Endothelial cell of umbilical vein (primary cell): ENCODE data around the gene GPBP1L1. TPM values are rescaled to one million over a fixed set of nuclear protein-coding genes. Genes with fewer than 3 reads are reported as not detected.

Experiments
- BruUV-seq: library from RNA; stranded (reverse); fragments of 400-500 nt; replicated peaks from 2 replicates; lab custom pipeline; 2021; lab: Mats Ljungman, UMichigan
- CTCF ChIA-PET: fragments of 300-600, 350-600 bp; sonication (Branson Sonifier 250); formaldehyde crosslinking; loops from one replicate; lab custom pipeline; 2021; ENCODE audit warnings: antibody characterized with exemption, inconsistent platforms; lab: Charles Lee
- POLR2A ChIA-PET: fragments of 300-600, 350-600 bp; sonication (Branson Sonifier 250); formaldehyde crosslinking; loops from one replicate; lab custom pipeline; 2021; ENCODE audit warnings: antibody characterized with exemption, inconsistent platforms; lab: Charles Lee
- DNase-seq: peaks from one replicate; pipeline ENCODE4 v3.0.0-alpha.2; 2011; ENCODE audit warnings: low read depth, low spot score
- FAIRE-seq: peaks from 2 replicates; lab custom pipeline; 2011; peaks lifted over from hg19 to GRCh38; lab: Jason Lieb, UNC
- H2AFZ ChIP-seq: 2 replicates; pipeline ENCODE4 v1.6.0; 2012; ENCODE audit warnings: low read depth, low read length, control low read depth, inconsistent platforms
- H3K27ac ChIP-seq: 2 replicates; pipeline ENCODE4 v1.5.1; 2011; ENCODE audit warnings: low read depth, mild to moderate bottlenecking, control low read depth, low read length, moderate library complexity; ENCODE audit not compliant: insufficient read depth
- H3K27me3 ChIP-seq, 2 experiments: 2 replicates each; pipeline versions ENCODE4 v1.6.0 to v1.6.1; 2011; ENCODE audit warnings: low read length in 2 of 2, mixed read lengths in 1 of 2; ENCODE audit not compliant: control insufficient read depth in 2 of 2, insufficient read depth in 2 of 2
- H3K36me3 ChIP-seq, 2 experiments: 2 replicates in 1 of 2; 3 replicates in 1 of 2; pipeline ENCODE4 v1.5.1; 2011; ENCODE audit warnings: low read length in 2 of 2, mild to moderate bottlenecking in 1 of 2, moderate library complexity in 1 of 2; ENCODE audit not compliant: control insufficient read depth in 2 of 2, insufficient read depth in 2 of 2; ENCODE audit errors: extremely low read depth in 1 of 2
- H3K4me1 ChIP-seq: 3 replicates; pipeline ENCODE4 v1.5.1; 2011; ENCODE audit warnings: mild to moderate bottlenecking, low read length; ENCODE audit not compliant: control insufficient read depth, insufficient read depth; ENCODE audit errors: extremely low read depth
- H3K4me2 ChIP-seq: 2 replicates; pipeline ENCODE4 v1.6.1; 2011; ENCODE audit warnings: low read length, control low read depth, mixed read lengths; ENCODE audit not compliant: insufficient read depth
- H3K4me3 ChIP-seq, 3 experiments: fragments of 200-600 bp in 1 of 3; sonication (generic), shearing (Covaris generic) in 1 of 3; replicated peaks in 1 of 3; 2 replicates each; pipeline ENCODE4 v1.5.1; 2011 to 2016; ENCODE audit warnings: control low read depth in 3 of 3, low read length in 3 of 3, mild to moderate bottlenecking in 2 of 3, inconsistent platforms in 1 of 3, low read depth in 1 of 3, moderate library complexity in 1 of 3; ENCODE audit not compliant: insufficient read depth in 1 of 3
- H3K79me2 ChIP-seq: 2 replicates; pipeline ENCODE4 v1.6.0; 2012; ENCODE audit warnings: low read length, inconsistent platforms; ENCODE audit not compliant: control insufficient read depth, insufficient read depth
- H3K9ac ChIP-seq: replicated peaks from 2 replicates; pipeline ENCODE3; 2011; ENCODE audit warnings: low read length, control low read depth; ENCODE audit not compliant: insufficient read depth; ENCODE audit errors: extremely low read depth
- H3K9me1 ChIP-seq: replicated peaks from 3 replicates; pipeline ENCODE4 v1.6.0; 2011; ENCODE audit warnings: mild to moderate bottlenecking, low read length; ENCODE audit not compliant: control insufficient read depth, insufficient read depth; ENCODE audit errors: extremely low read depth
- H3K9me3 ChIP-seq: replicated peaks from 2 replicates; pipeline ENCODE4 v1.5.1; 2012; ENCODE audit warnings: low read length, inconsistent platforms; ENCODE audit not compliant: control insufficient read depth, insufficient read depth
- H4K20me1 ChIP-seq: replicated peaks from 2 replicates; pipeline ENCODE3; 2011; ENCODE audit warnings: mild to moderate bottlenecking, low read length; ENCODE audit not compliant: control insufficient read depth, insufficient read depth; ENCODE audit errors: extremely low read depth
- EZH2 ChIP-seq: IDR thresholded peaks from 2 replicates; pipeline ENCODE4 v1.6.1; 2012; ENCODE audit warnings: borderline replicate concordance, low read depth, mild to moderate bottlenecking, moderate library complexity, low read length, inconsistent platforms; ENCODE audit not compliant: severe bottlenecking
- GATA2 ChIP-seq: IDR thresholded peaks from 2 replicates; pipeline ENCODE4 v1.7.0; 2011; ENCODE audit warnings: low read depth, mild to moderate bottlenecking, moderate library complexity, mixed read lengths, low read length; ENCODE audit not compliant: insufficient read length, insufficient read depth
- JUN ChIP-seq: IDR thresholded peaks from 2 replicates; pipeline ENCODE4 v1.6.1; 2011; ENCODE audit warnings: borderline replicate concordance, low read depth; ENCODE audit not compliant: insufficient read length, insufficient read depth
- MYC ChIP-seq: IDR thresholded peaks from one replicate; pipeline ENCODE4 v1.6.1; 2011; ENCODE audit warnings: mild to moderate bottlenecking, low read depth, low read length
- POLR2A ChIP-seq: IDR thresholded peaks from 2 replicates; pipeline ENCODE4 v1.6.1; 2012; ENCODE audit warnings: low read depth, mild to moderate bottlenecking, control low read depth, low read length
- POLR2AphosphoS5 ChIP-seq: IDR thresholded peaks from 2 replicates; pipeline ENCODE4 v1.6.1; 2012; ENCODE audit warnings: low read depth, mild to moderate bottlenecking, control low read depth, low read length, moderate library complexity; ENCODE audit not compliant: insufficient read depth
- dilution Hi-C: fragments of 300-500 bp; cut with MboI; formaldehyde crosslinking; loops from one replicate; pipeline ENCODE4 v1.15.0; 2019; ENCODE audit warnings: low sequenced_read_pairs; ENCODE audit not compliant: extremely low pct_ligation_motif_present
- intact Hi-C: fragments of 100-400 bp; cut with micrococcal nuclease; formaldehyde crosslinking; loops from one replicate; pipeline ENCODE4 v1.10.0; 2022
- polyA plus RNA-seq, 4 experiments: library from polyadenylated mRNA; depleted of rRNA in 3 of 4; stranded (reverse) in 3 of 4; unstranded in 1 of 4; fragments of >200 nt; gene quantifications; 2 replicates each; pipeline versions ENCODE4 v1.2.1 to v1.2.3, GENCODE V29; 2011 to 2012; ENCODE audit warnings: missing spikeins in 1 of 4
- total RNA-seq: library from RNA; stranded (reverse); gene quantifications from 2 replicates; pipeline ENCODE4 v1.2.3, GENCODE V29; 2021
- TF ChIP-seq, protein P1 (sequence below), 2 donors: IDR thresholded peaks; 1 replicate in 1 of 2; 2 replicates in 1 of 2; pipeline ENCODE4 v1.5.1; 2011; ENCODE audit warnings: low read length in 2 of 2, mild to moderate bottlenecking in 2 of 2, moderate library complexity in 2 of 2, control low read depth in 1 of 2, inconsistent platforms in 1 of 2, low read depth in 1 of 2; ENCODE audit not compliant: insufficient read depth in 1 of 2; ENCODE audit errors: extremely low read depth in 1 of 2

Gene GPBP1L1
- total and polyA plus RNA-seq, 2 donors (not counting 3 experiments of a cell fraction or from before 2014, with no cell fraction given), result 35.0 to 89.7 TPM

DNA sequence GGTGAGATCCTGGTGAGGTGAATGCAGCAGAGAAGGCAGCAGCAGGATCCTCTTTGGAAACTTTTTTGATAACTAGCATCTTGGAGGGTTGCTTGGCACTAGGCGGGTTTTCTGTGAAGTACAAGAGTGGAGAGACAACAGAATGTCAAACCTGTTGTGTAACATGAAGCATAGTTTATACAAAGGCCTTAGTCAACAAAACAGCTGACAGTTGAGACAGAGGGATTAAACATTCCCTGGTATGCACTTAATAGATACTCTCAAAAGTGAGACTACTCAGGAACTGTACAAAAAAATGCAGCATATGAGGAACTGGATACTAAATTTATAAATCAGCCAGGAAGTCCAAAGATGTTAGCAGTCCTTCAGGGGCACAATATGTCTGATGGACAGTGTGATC lies 46.0 kb downstream of the GPBP1L1 start:
- Histone ChIP-seq H3K4me3 (no peak overlapping the region), H3K9me3 (no peaks in the 10 kb centered on the region), H3K27me3 (no peaks in the 10 kb centered on the region), H3K4me1 (no peaks in the 10 kb centered on the region), H3K9me1 (no peaks in the 10 kb centered on the region), H3K4me2 (no peak overlapping the region), H4K20me1 (no peaks in the 10 kb centered on the region), H3K27ac (no peak overlapping the region), H3K9ac (no peak overlapping the region), H3K36me3 (peaks cover 8 to 18% of the 10 kb centered on the region in 2 experiments), H3K79me2 (peaks cover 1% of the 10 kb centered on the region), H2AFZ (no peak overlapping the region)
- dilution Hi-C loops (no loop called here), intact Hi-C loops (no loop called here)
- no peak for FAIRE-seq
- TF ChIP-seq POLR2AphosphoS5, result no peak
- no peak for TF ChIP-seq EZH2
- TF ChIP-seq, protein P1, sequence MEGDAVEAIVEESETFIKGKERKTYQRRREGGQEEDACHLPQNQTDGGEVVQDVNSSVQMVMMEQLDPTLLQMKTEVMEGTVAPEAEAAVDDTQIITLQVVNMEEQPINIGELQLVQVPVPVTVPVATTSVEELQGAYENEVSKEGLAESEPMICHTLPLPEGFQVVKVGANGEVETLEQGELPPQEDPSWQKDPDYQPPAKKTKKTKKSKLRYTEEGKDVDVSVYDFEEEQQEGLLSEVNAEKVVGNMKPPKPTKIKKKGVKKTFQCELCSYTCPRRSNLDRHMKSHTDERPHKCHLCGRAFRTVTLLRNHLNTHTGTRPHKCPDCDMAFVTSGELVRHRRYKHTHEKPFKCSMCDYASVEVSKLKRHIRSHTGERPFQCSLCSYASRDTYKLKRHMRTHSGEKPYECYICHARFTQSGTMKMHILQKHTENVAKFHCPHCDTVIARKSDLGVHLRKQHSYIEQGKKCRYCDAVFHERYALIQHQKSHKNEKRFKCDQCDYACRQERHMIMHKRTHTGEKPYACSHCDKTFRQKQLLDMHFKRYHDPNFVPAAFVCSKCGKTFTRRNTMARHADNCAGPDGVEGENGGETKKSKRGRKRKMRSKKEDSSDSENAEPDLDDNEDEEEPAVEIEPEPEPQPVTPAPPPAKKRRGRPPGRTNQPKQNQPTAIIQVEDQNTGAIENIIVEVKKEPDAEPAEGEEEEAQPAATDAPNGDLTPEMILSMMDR (IDR thresholded peaks at IDR 0.05; ENCODE audit: extremely low read depth in 1 of 2, insufficient read depth in 1 of 2, low read depth in 1 of 2, low read length in 2 of 2), result no peak
- TF ChIP-seq JUN, result no peak
- TF ChIP-seq MYC, result no peak
- TF ChIP-seq POLR2A, result no peak
- TF ChIP-seq GATA2, result no peak
- ChIA-PET CTCF (no interaction called here), POLR2A (no interaction called here)
- no TSS peak for BruUV-seq
- no peak for DNase-seq

DNA sequence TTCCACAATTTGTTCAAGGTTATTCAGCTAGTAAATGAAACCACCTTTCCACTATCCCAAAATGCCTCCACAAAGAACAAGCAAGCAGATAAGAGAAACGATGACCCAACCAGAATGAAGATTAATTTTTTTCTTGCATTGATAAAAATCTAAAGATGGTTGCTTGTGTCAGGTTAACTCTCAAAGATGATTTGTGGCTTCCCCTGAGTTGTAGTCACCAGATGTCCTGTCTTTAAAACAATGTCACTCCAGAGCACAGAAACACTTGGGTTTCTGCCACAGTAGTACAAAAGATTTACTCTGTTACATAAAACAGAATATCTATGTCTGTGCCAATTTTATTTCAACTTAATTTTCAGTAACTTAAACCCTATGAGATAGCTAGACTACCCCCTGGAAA lies 51.1 kb downstream of the GPBP1L1 start:
- TF ChIP-seq JUN, result no peak
- no peak for TF ChIP-seq POLR2AphosphoS5
- TF ChIP-seq GATA2, result no peak
- TF ChIP-seq POLR2A, result no peak
- TF ChIP-seq EZH2, result no peak
- no peaks in the 10 kb centered on the region for H3K9me3 ChIP-seq
- H3K27me3 ChIP-seq, result no peaks in the 10 kb centered on the region
- no peak overlapping the region for H3K27ac ChIP-seq
- H3K4me2 ChIP-seq, result no peak overlapping the region
- no peak overlapping the region for H3K4me3 ChIP-seq
- BruUV-seq, result no TSS peak
- no peaks in the 10 kb centered on the region for H3K9me1 ChIP-seq
- no peaks in the 10 kb centered on the region for H3K4me1 ChIP-seq
- no peak overlapping the region for H2AFZ ChIP-seq
- FAIRE-seq (no peak), DNase-seq (no peak)
- H3K79me2 ChIP-seq, result no peaks in the 10 kb centered on the region
- H3K9ac ChIP-seq, result no peak overlapping the region
- no peaks in the 10 kb centered on the region for H4K20me1 ChIP-seq
- H3K36me3 ChIP-seq, result peaks cover 29 to 30% of the 10 kb centered on the region in 2 experiments
- intact Hi-C loops (no loop called here), dilution Hi-C loops (no loop called here)
- ChIA-PET POLR2A (no interaction called here), CTCF (no interaction called here)
